ENCODE data around the gene KRT35.
"Not testable (repeated sequence)": the region's sequence is repeated elsewhere in the genome, so short reads cannot be mapped to it uniquely, and the experiment has no call there.

Gene KRT35

DNA sequence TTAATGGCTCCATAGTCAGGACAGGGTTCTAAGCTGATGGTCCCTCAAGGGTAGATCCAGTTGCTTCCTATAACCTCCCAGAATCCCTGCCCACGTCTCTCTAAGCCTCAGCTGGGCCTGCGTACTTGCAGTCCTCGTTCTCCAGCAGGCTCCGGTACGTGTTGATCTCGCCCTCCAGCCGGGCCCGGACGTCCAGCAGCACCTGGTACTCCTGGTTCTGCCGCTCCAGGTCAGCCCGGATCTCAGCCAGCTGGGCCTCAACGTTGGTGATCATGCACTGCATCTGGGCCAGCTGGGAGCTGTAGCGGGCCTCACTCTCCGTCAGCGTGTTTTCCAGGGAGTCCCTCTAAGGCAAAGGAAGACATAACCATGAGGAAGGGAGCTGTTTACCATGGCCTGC lies 18.2 kb downstream of the KRT35 start:
- DNase-seq, result no peak

DNA sequence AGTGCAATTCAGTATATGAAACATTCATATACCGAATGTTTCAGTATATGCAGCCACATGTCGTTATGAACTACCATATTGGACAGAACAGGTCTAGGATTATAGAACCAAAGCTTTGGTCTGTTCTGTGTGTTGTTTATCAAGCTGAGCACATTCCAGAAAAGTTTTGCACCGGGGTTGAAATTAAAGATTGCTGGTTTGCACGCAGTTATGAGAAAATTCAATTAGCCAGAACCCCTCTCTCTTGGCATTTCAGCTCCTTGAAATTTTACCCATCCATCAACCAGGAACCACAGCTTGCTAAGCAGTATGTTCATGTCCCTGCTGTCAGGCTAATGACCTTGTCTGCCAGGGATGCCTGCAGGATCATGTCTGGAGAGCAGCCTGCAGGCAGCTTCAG lies 23.3 kb downstream of the KRT35 start:
- no peak for DNase-seq

DNA sequence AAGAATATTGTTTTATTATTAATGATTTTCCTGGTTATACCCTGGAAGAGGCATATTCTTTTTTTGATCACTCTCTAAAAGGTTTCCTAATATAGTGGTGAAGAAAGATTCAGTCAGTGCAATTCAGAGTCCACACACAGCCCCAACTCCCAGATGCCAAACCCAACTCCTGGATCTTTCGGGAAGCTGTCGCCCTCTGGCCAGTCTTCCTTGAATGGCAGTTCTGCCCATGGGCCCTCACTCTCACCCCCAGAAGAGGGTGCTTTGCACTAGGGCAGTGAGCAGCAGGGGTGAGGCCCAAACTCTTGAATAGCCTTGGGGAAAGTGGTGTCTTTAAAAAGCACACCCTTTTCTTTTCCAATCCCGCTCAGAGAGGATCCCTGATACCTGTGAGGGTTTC lies 24.7 kb downstream of the KRT35 start:
- DNase-seq, result no peak

DNA sequence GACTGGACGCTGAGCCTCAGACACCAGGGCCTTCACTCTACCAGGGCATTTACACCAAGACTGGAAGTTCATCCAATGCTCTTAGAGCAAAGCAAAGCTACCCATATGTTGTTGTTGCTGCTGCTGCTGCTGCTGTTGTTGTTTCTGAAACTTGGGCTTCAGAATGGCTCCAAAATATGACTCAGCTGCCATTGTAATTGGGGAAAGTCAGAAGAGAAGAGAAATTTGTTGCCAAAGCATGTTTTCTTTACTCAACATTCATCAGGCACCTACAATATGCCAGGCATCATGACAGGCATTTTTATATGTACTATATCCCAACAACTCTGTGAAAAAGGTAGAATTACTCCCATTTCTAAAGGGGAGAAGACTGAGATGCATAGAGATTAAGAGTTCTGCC lies 25.7 kb downstream of the KRT35 start:
- no peak for DNase-seq

DNA sequence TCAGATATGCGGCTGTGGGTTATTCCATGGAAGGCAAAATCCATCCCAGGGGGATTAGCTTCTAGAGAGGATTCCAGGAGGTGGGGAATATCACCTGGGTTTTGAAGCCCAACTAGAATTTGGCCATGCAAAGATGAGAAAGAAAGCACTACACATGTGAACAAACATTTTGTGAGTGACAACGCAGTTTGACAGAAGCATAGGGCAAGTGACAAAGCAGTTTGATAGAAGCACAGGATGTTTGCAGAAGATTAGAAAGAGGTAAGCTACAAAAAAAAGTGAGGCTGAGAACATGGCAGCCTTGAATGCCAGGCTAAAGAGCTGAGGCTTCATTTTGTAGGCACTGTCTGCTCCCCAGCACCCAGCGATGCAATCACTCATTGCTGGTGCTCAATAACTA lies 27.9 kb downstream of the KRT35 start:
- no peak for DNase-seq

DNA sequence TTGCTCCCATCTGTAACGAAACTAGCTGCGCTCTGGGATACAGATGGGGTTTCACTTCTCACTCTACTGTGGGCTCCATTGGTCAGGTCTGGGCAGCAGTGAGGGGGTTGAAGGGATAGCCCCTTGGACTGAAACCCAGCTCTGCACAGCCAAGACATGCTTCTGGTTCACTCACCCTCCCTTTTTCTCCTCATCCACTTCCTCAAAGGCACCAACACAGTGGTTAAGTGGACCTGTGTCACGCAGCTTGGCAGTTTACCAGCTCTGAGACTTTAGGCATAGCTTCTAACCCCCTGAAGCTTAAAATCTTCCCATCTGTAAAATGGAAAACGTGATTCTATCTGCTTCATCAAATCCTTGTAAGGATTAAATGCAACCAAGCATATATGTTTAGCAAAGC lies 28.7 kb downstream of the KRT35 start:
- no peak for DNase-seq

DNA sequence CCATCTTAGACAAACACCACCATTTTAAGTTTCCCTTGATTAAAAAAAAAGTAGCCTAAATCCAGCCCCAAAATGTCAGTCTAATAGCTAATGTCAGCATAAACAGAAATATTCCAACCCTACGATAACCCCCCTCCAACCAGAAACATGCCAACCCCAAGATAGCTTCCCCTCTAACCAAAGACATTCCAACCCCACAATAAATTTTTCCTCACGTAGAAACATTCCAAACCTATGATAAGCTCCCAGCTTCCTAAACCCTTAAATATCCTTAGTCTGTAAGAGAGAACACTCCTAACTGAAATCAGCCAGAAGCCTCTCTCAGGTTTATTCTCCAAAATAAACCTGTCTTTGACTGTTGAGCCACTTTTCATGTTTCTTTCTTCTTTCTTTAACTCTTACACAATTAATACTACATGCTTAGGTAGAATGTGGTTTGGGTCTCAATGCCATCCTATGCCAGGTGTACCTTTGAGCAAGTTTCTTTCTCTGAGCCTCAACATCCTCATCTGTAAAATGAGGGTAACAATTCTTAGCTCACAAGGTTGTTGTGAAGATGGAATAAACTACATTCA lies 29.7 kb downstream of the KRT35 start:
- DNase-seq, result no peak

DNA sequence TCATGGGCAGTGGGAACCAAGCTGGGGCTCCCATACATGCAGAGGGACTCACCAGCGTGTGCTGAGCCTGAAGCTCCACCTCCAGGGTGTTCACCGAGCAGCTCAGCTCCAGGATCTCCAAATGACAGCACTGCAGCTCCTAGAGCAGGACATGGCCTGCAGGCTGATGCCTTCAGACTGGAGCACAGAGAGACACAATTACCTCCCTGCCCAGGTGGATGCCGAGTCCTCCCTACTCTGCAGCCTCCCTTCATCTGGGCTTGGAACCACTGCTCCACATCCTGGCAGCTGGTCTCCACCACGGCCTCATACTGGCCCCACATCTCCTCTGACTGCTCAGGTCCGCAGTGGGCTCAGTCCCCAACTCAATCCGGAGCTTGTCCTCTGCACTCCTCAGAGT lies 31.9 kb downstream of the KRT35 start:
- no peak for DNase-seq

DNA sequence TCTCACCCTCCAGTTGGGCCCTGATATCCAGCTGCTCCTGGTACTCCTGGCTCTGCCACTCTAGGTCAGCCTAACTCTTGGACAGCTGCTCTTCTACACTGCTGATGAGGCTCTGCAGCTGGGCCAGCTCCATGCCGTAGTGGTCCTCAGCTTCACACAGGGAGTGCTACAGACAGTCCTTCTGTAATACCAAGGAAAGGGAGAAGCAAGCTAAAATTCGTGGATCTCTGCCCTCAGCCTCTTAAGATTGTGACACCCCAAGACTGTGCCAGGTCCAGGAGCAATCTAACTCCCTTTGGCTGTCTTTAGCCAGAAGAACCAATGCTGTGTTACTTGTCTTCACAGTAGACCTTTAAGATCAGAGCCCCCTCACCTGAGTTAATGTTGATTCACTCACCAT lies 32.4 kb downstream of the KRT35 start:
- DNase-seq, result no peak

DNA sequence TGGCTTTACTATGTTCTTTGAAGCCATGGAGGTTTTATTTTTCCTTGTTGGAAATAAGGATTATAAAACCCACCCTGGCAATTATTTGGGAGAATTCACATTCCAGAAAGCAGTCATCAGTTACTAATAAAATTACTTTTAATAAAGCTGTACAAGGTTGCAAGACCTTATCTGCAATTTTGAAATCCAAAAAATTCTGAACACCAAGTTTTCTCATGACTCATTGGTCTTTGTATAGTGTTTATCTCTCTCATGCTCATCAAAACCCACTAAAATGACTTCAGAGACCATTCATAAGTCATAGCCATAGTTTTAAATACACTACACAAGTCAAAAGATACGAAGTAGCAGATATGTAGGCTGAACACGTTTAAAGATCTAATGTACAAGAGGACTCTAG lies 34.1 kb downstream of the KRT35 start:
- no peak for DNase-seq

DNA sequence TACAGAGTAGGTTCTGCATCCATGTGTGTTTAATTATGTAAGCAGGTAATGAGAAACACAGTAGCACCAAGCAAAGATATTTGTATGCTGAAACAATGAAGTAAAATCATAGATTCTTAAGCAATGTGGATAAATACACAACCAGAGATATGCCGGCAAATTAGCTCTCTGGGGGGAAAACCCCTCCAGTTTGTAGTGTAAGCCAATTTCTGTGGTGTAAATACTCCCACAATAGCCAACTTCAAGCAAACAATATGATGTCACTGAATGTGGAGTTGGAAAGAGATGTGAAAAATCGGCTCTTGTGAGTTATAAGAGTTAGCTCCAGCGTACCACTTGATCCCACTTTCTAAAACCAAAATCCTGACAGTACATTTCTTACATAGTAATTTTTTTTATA lies 36.3 kb downstream of the KRT35 start:
- DNase-seq, result no peak

DNA sequence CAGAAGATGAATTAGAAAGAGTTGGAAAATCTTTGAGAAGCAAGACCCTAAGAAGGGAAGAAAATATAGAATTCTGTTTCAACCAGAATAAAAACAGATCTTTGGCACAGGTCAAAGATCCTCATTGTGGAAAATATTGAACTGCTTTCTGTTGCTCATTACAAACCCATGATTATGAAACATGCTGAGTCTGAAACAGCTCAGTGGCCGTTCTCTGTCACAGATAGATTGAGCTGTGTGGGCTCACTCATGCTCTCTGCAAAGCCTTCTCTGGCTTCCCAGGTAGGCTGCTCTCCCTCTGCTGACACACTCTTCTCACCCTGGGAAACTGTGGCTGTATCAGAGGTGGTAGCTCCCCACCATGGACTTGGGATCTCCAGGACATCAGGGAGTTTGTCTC lies 36.8 kb downstream of the KRT35 start:
- no peak for DNase-seq

DNA sequence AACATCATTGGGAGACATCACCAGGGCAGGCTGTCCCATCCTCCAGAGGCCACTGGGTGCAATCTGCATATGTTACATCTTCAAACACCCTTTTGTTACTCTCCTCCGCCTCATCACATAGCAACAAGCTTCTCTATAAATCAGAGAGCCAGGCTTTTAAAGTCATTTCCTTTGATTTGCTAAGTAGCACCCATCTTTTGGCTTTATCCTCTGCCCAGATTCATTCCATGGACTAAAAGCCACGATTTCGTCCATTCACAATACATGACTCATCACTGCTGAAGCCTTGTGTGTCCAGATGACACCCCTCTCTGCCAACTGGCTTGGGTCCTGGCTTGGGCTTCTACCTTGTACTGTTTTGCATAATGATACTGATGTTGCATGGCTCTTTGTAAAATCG lies 38.2 kb downstream of the KRT35 start:
- DNase-seq, result no peak

DNA sequence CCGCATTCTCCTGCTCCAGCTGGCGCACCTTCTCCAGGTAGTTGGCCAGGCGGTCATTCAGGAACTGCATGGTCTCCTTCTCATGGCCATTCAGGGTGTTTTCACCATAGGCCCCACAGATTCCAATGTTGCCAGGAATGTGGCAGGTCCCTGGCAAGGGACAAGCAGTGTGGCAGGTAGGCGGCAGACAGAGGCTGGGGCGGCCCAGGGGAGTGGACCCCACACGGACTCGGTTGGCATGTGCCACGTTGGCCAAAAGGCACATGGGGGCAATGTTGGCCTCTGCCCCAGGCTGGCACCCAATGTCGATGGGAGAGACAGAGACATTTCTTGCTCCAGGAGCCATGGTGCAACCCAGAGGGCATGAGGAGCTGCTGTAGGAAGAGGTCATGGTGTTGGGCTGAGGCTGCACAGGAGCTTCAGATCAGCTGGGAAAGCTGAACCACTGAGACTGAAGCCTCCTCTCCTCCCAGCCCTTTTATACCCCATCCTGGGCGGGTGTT lies 40.4 kb downstream of the KRT35 start, which contains the start of gene KRT38:
TSS of gene KRT38 (minus strand) at position 453 of the 503 bp plus-strand sequence. CDS start at position 391, 62 bp downstream.
- DNase-seq, result no peak

DNA sequence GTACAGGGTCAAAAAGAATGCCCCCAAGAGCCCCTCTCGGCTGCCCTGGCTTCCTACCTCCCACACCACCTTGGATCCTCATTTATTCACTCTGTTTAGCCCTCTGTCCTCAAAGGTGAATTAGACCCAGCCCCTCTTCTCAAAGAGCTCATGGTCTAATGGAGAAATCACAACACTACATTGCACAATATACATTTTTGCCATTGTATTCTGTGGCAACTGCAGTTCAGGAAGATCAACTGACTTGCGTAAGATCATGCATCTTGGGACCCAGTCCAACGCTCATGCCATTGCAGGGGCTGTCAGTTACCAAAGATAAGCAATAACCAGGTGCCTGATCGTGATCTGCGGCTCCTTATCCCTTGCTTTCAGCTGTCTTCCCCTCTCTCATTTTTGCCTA lies 41.6 kb downstream of the KRT35 start:
- no peak for DNase-seq

DNA sequence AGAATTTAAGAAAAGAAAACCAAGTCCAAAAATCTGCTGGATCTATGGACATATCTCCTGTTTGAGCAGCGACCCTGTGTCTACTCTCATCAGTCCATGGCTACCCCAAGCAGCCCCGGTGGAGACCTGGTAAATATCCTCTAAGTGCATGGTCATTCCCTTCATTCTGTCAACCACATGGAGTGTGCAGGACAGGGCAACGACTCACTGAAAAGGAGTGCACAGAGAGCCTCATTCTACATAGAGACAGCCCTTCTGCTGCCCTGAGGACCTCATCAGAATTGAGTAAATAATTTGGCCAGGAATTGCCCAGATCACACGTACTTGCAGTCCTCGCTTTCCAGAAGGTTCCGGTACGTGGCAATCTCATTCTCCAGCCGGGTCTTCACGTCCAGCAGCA lies 43.2 kb downstream of the KRT35 start:
- peak in 1 of 51 donors; percentile 0 for DNase-seq

DNA sequence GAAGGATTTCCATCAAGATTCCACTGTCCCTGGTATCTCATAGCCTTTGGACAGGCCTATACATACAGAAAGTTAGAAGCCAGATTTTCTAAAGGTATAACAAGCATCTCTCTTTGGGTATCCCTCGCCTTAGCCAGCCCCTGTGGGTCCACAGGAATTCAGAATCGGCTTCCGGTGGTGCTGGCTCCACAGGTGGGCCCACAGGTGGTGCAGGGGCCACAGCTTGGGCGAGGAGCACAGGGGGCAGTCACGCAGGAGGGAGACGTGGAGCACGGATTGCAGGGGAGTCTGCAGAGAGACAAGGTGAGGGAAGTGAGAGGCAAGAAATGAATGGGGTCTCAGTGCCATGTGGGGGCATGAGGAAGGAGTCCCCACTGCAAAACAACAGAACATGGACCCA lies 43.7 kb downstream of the KRT35 start:
- DNase-seq, result no peak

DNA sequence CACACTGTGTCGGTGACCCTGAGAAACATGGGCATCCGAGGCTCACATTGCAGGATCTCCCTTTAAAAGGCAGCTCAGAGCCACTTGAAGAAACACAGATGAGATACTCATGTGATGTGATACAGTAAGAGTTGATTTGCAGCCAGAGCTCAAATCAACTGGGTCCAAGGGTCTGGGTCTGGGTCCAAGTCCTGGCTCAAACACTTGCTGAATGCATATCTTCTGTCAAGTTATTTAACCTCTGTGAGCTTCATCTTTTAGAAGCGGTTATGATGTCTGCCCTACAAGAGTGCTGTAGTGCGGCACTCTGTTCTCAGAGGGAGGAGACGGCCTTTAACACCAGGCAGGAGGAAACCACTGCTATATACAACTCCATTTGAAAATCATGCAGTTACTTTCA lies 46.5 kb downstream of the KRT35 start:
- no peak for DNase-seq

DNA sequence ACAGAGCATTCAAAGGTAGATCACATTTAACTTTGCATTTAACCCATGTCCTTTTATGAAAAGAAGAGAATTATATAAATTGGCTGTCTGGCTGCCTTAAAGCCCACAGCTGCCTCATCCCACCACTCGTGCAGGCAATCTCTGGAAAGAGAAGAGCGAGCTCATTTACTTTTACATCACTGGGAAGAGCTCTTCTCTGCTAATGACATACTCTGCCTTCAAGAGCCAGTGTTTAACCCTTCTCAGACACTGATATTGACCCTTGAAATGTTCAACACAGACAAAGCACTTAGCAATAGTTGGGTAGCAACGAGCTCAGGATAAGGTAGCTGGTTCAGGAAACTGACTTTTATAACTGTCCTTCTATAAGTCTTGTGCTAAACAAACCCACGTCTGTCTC lies 46.9 kb downstream of the KRT35 start:
- no peak for DNase-seq

DNA sequence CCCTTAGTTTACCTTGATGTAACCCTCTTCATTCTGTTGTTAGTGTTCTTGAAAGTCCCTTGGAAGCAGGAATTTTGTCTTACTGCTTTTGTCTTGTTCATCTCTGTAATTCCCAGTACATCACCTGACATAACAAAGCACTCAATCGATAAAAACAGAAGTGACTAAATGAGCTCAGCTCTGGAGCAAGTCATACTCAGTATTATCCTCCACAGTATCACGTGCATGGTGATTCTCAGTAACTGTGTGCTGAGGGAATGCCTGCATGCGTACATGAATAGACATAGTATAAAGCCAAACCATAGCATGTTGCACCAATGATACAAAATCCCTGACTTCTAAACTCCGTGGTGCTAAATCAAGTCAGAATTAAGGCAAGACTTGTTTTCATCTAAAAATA lies 47.4 kb downstream of the KRT35 start:
- DNase-seq, result no peak

DNA sequence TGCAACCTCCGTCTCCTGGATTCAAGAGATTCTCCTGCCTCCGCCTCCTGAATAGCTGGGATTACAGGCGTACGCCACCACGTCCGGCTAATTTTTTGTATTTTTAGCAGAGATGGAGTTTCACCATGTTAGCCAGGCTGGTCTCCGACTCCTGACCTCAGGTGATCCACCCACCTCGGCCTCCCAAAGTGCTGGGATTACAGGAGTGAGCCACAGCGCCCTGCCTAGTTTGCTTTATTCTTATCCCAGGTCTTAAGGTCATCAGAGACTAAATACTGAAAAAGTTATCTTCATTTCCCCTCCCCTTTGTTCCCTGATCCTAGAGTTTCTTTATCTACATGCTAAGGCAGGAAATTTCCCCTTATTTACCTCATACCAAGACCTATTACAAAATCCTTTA lies 50.6 kb downstream of the KRT35 start:
- not testable (repeated sequence) for DNase-seq

DNA sequence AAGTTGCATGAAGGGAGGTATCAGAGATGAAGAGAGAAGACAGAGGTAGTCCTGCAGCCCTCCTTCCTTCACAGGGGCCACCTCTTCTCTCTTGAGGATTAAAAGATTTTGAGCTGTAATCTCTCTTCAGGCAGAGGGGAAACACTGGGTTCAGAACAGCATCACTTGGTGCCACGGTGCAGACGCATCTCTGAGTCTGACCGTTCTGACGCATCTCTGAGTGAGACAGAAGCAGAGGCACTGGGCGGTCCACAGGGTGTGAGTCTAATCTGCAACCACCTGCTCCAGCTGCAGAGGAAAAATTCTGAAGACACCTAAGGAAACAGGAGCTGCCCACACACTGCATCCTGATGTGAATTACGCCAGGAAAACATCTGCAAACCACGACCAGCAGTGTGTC lies 51.3 kb downstream of the KRT35 start:
- DNase-seq, result no peak

DNA sequence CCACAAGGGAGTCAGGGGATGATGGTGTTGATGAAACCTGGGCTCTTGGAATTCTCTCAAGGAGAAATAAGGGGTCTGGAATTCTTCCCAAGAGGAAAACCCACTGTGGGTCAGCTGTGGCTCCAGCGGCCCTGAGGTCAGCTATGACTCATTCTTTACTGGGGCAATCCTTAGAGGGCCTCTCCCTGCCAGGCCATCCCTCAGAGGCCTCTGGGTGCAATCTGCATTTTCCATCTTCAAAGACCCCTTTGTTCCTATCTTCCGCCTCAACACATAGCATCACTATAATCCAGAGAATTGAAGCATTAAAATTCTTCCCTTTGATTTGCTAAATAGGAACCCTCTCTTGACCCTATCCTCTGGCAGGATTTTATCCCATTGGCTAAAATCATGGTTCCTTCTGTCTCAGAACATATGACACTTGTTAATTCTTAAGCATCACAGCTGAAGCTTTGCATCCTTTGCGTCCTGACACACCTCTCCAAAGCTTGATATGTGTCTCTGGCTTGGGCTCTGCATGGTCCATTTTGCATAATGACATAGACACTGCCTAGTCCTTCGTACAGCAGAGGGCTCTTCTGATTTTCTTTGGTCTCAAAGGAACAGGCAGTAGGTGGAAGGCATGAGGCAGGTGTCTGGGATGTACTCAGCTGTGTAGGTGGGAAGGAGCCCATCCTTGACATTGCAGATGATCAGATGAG lies 52.2 kb downstream of the KRT35 start:
- no peak for DNase-seq
